ENCODE measurements around the gene NFU1. TPM values are rescaled to one million over a fixed set of nuclear protein-coding genes. Genes with fewer than 3 reads are reported as not detected.

The NFU1 gene
- total RNA-seq, 1 experiment from 2014 or later: 38.2 TPM

- intact Hi-C loops (cut with micrococcal nuclease): no loop called here
- TF ChIP-seq POLR2A (IDR thresholded peaks at IDR 0.05; ENCODE audit: borderline replicate concordance, extremely low read depth, insufficient read depth, insufficient read length) (peak; percentile 49), CEBPB (IDR thresholded peaks at IDR 0.05; ENCODE audit: low read depth) (no peak), ATF3 (IDR thresholded peaks at IDR 0.05) (no peak), EGR1 (IDR thresholded peaks at IDR 0.05; ENCODE audit: low read depth) (no peak), CBX3 (IDR thresholded peaks at IDR 0.05; ENCODE audit: low read depth) (no peak), TCF7L2 (IDR thresholded peaks at IDR 0.05; ENCODE audit: borderline replicate concordance, extremely low read depth, insufficient read depth, insufficient read length) (no peak), RAD21 (IDR thresholded peaks at IDR 0.05; ENCODE audit: low read depth) (no peak), SIN3A (IDR thresholded peaks at IDR 0.05; ENCODE audit: low read depth) (no peak; the same call in 1 of the 2 replicates), EZH2 (IDR thresholded peaks at IDR 0.05) (no peak)
- TF ChIP-seq, protein P1, sequence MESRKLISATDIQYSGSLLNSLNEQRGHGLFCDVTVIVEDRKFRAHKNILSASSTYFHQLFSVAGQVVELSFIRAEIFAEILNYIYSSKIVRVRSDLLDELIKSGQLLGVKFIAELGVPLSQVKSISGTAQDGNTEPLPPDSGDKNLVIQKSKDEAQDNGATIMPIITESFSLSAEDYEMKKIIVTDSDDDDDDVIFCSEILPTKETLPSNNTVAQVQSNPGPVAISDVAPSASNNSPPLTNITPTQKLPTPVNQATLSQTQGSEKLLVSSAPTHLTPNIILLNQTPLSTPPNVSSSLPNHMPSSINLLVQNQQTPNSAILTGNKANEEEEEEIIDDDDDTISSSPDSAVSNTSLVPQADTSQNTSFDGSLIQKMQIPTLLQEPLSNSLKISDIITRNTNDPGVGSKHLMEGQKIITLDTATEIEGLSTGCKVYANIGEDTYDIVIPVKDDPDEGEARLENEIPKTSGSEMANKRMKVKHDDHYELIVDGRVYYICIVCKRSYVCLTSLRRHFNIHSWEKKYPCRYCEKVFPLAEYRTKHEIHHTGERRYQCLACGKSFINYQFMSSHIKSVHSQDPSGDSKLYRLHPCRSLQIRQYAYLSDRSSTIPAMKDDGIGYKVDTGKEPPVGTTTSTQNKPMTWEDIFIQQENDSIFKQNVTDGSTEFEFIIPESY (IDR thresholded peaks at IDR 0.05; ENCODE audit: extremely low read depth, insufficient replicate concordance, low read length): no peak
- TF ChIP-seq, protein P2, sequence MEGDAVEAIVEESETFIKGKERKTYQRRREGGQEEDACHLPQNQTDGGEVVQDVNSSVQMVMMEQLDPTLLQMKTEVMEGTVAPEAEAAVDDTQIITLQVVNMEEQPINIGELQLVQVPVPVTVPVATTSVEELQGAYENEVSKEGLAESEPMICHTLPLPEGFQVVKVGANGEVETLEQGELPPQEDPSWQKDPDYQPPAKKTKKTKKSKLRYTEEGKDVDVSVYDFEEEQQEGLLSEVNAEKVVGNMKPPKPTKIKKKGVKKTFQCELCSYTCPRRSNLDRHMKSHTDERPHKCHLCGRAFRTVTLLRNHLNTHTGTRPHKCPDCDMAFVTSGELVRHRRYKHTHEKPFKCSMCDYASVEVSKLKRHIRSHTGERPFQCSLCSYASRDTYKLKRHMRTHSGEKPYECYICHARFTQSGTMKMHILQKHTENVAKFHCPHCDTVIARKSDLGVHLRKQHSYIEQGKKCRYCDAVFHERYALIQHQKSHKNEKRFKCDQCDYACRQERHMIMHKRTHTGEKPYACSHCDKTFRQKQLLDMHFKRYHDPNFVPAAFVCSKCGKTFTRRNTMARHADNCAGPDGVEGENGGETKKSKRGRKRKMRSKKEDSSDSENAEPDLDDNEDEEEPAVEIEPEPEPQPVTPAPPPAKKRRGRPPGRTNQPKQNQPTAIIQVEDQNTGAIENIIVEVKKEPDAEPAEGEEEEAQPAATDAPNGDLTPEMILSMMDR (IDR thresholded peaks at IDR 0.05 in 2 of 3, conservative IDR thresholded peaks at IDR 0.05 in 1 of 3; ENCODE audit: borderline replicate concordance in 1 of 3, insufficient read depth in 1 of 3, low read depth in 2 of 3, low read length in 2 of 3): 0 out of 6 replicates have a peak, but pooled peaks of 1 of the 3 experiments have one; percentile 2
- Histone ChIP-seq H3K9me2 (ENCODE audit: insufficient read depth) (no peaks in the 10 kb centered on the region), H3K4me2 (ENCODE audit: low read length) (peak overlapping the region; percentile 88), H3K27me3 (ENCODE audit: insufficient read depth, low read length) (no peaks in the 10 kb centered on the region), H3K9ac (ENCODE audit: low read length) (peak overlapping the region; percentile 78), H3K79me2 (ENCODE audit: insufficient read depth, low read length) (peaks cover 22% of the 10 kb centered on the region), H2AFZ (ENCODE audit: low read depth, low read length, poor library complexity, severe bottlenecking) (no peak overlapping the region), H3K36me3 (ENCODE audit: control insufficient read depth in 1 of 2, insufficient read depth in 2 of 2, low read length in 2 of 2) (no peaks in the 10 kb centered on the region; a peak in 1 of 4 replicates), H3K9me3 (ENCODE audit: control insufficient read depth in 1 of 2, insufficient read depth in 1 of 2, low read depth in 1 of 2, low read length in 2 of 2) (no peaks in the 10 kb centered on the region), H3K4me1 (ENCODE audit: control insufficient read depth in 1 of 2, insufficient read depth in 2 of 2, low read length in 2 of 2) (peaks cover 9 to 24% of the 10 kb centered on the region in 2 experiments; a peak in 3 of 4 replicates), H3K4me3 (replicated peaks in 1 of 2; ENCODE audit: low read depth in 1 of 2, low read length in 2 of 2) (peak overlapping the region; percentile 75 to 94), H4K20me1 (ENCODE audit: insufficient read depth) (no peaks in the 10 kb centered on the region), H3K27ac (ENCODE audit: low read depth, low read length) (peak overlapping the region; percentile 92)
- TSS peak; percentile 98 for BruUV-seq (replicated peaks)
- ChIA-PET RAD21 (ENCODE audit: low non-redundant PET in 1 of 2, low total read pairs in 2 of 2, uncharacterized antibody in 2 of 2, unreplicated experiment in 2 of 2) (no interaction called here), POLR2A (interaction anchor here (0.6 to 1.4 kb wide), 5 partner anchors 13 to 494 kb away, joined by 3 to 4 read pairs (median 3); no protein-coding TSS in a partner anchor), CTCF (interaction anchor here (1.0 to 2.2 kb wide), 2 partner anchors 49 to 127 kb away, joined by 3 to 5 read pairs; no protein-coding TSS in a partner anchor)
- DNase-seq (ENCODE audit: low read depth, low spot score): no peak
- peak; percentile 26; the same call in 1 of the 2 replicates for ATAC-seq
Measured at GRCh38 chr2:69437751-69438154, 518 bp upstream of the NFU1 start.
